Measurements from ENCODE around the gene NACC2.

DNA sequence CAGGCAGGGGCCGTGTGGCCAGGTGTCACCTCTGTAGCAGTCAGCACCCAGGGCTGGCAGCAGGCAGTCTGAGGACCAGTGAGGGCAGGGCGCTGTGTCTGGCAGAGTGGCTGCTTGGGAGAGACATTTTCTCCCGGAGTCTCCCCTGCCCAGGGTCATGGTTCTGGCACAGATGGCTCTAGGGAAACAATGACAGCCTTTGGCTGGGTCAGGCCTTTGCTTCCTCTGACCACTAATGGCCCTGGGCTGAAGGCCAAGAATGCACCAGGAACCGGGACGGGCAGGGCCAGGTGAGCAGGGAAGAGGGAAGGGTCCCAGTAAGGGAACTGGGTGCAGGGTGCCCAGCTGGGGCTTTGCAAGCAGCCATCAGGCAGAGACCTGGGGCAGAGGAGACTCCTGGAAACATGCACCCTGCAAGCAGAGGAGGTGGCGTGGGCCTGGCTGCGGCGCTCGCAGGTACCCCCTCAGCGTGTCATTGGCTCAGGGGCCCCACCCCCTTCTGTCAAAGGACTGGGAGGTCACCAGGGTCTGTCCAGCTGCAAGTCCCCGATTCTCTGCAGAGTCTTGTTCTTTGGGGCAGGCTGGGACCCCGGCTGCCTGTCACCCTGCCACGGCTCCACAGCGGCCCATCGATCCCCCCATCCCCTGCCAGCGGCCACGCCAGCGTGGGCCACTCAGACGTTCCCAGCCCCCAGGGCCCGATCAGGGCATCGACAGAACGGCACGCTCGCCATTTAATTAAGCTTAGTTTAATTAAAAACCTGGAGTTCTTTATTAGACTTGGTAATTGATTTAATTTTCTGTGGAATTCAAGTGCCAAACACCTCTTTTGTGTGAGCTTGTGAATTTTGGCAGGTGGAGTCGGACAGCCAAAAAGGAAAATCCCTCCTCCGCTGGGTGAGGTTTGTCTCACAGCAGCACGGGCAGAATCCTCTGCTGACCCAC is 42.5 kb upstream of the NACC2 start:
- TF ChIP-seq, protein P1, sequence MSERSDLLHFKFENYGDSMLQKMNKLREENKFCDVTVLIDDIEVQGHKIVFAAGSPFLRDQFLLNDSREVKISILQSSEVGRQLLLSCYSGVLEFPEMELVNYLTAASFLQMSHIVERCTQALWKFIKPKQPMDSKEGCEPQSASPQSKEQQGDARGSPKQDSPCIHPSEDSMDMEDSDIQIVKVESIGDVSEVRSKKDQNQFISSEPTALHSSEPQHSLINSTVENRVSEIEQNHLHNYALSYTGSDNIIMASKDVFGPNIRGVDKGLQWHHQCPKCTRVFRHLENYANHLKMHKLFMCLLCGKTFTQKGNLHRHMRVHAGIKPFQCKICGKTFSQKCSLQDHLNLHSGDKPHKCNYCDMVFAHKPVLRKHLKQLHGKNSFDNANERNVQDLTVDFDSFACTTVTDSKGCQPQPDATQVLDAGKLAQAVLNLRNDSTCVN (tag by site-specific recombination; optimal IDR thresholded peaks at IDR 0.05) = no peak
- no peak for TF ChIP-seq ZNF585B (tag by site-specific recombination; IDR thresholded peaks at IDR 0.05)

Measured in HEK293 (cell line).